ENCODE results near the gene ENO1.
"Not testable (repeated sequence)": the region's sequence is repeated elsewhere in the genome, so short reads cannot be mapped to it uniquely, and the experiment has no call there.

ENO1 gene

DNA sequence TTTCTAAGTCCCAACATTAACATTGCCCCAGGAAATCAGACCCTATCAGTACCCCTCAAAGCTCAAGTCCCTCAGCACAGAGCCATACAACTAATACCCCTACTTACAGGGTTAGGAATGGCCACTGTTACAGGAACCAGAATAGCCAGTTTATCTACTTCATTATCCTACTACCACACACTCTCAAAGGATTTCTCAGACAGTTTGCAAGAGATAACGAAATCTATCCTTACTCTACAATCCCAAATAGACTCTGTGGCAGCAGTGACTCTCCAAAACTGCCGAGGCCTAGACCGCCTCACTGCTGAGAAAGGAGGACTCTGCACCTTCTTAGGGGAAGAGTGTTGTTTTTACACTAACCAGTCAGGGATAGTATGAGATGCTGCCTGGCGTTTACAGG is 19.0 kb upstream of the ENO1 start:
- no CpG with 5 or more reads among the region's 4 CpGs for WGBS (ENCODE audit: insufficient coverage, insufficient read length)
- H3K4me3 ChIP-seq (ENCODE audit: low read length); H3K27ac ChIP-seq (ENCODE audit: low read length); H3K4me1 ChIP-seq (ENCODE audit: control insufficient read depth, insufficient read depth, low read length); H3K9me3 ChIP-seq (ENCODE audit: control insufficient read depth, insufficient read depth, low read length); DNase-seq (ENCODE audit: low read depth, low spot score); H3K27me3 ChIP-seq (ENCODE audit: control insufficient read depth, insufficient read depth, low read length); H3K36me3 ChIP-seq (ENCODE audit: control insufficient read depth, insufficient read depth, low read length): not testable (repeated sequence)

DNA sequence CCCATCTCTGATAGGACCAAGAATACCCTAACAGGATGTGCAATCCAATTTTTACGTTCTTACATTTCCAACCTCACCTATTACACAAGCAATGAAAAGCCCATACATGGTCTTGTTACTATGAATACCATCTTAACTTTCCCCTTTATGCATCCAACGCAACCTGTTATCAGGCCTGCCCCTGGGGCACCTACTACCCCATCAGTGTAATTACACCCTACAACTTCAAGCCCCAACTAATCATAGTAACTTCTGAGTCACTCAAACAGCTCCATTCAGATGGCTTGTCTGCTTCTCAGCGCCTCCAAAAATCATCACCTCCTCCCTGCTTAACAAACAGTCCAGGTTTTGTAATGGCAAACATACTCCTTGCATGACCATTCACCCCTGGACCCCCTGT is 18.3 kb upstream of the ENO1 start:
- no CpG with 5 or more reads among the region's 3 CpGs for WGBS (ENCODE audit: insufficient coverage, insufficient read length)
- H3K27me3 ChIP-seq (ENCODE audit: control insufficient read depth, insufficient read depth, low read length); DNase-seq (ENCODE audit: low read depth, low spot score); H3K27ac ChIP-seq (ENCODE audit: low read length); H3K36me3 ChIP-seq (ENCODE audit: control insufficient read depth, insufficient read depth, low read length); H3K4me1 ChIP-seq (ENCODE audit: control insufficient read depth, insufficient read depth, low read length); H3K9me3 ChIP-seq (ENCODE audit: control insufficient read depth, insufficient read depth, low read length); H3K4me3 ChIP-seq (ENCODE audit: low read length): not testable (repeated sequence)

- Histone ChIP-seq H3K4me1 (ENCODE audit: control insufficient read depth, insufficient read depth, low read length) (no peaks in the 10 kb centered on the region), H3K4me3 (ENCODE audit: low read length) (no peak overlapping the region), H3K27ac (ENCODE audit: low read length) (no peak overlapping the region), H3K9me3 (ENCODE audit: control insufficient read depth, insufficient read depth, low read length) (no peaks in the 10 kb centered on the region), H3K27me3 (ENCODE audit: control insufficient read depth, insufficient read depth, low read length) (no peaks in the 10 kb centered on the region), H3K36me3 (ENCODE audit: control insufficient read depth, insufficient read depth, low read length) (no peaks in the 10 kb centered on the region)
- no peak for DNase-seq (ENCODE audit: low read depth, low spot score)
- no CpG with 5 or more reads among the region's 6 CpGs for WGBS (ENCODE audit: insufficient coverage, insufficient read length)
These were observed 13.5 kb upstream of the ENO1 start for GRCh38 chr1:8892026-8892425.

- WGBS (ENCODE audit: insufficient coverage, insufficient read length) = no CpG with 5 or more reads among the region's 3 CpGs
- DNase-seq (ENCODE audit: low read depth, low spot score) = no peak
- Histone ChIP-seq H3K4me1 (ENCODE audit: control insufficient read depth, insufficient read depth, low read length) (no peaks in the 10 kb centered on the region), H3K9me3 (ENCODE audit: control insufficient read depth, insufficient read depth, low read length) (no peaks in the 10 kb centered on the region), H3K36me3 (ENCODE audit: control insufficient read depth, insufficient read depth, low read length) (no peaks in the 10 kb centered on the region), H3K27ac (ENCODE audit: low read length) (no peak overlapping the region), H3K4me3 (ENCODE audit: low read length) (no peak overlapping the region), H3K27me3 (ENCODE audit: control insufficient read depth, insufficient read depth, low read length) (no peaks in the 10 kb centered on the region)
These were observed 12.9 kb upstream of the ENO1 start for GRCh38 chr1:8891401-8891800.

DNA sequence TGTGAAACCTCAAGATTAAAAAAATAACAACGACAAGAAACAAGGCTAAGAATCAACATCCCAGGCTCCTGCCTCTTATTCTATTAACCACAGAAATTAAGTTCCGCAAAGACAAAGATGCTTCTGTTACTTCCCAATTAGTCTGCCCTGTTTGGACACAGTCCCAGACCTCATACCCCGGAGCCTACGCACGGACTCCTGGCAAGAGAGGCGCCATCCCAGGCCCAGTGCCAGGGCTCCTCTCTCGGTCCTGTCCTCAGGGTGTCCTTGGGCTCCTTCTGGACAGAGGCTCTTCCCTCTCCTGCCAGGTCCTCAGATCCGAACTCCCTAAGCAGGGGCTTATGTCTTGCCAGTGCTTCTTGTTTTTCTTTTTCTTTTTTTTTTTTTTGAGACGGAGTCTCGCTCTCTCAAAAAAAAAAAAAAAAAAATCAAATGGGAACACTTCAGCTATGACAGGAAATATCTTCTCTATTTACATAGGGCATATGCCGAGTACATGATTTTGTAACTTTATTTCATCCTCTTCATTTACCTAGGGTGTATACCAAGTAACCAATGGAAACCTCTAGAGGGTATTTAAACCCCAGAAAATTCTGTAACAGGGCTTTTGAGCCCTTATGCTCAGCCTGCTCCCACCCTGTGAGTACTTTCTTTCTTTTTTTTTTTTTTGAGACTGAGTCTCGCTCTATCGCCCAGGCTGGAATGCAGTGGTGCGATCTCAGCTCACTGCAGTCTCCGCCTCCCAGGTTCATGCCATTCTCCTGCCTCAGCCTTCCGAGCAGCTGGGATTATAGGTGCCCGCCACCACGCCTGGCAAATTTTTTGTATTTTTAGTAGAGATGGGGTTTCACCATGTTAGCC is 11.7 kb upstream of the ENO1 start:
- Histone ChIP-seq H3K4me3 (ENCODE audit: low read length) (no peak overlapping the region), H3K27ac (ENCODE audit: low read length) (no peak overlapping the region), H3K9me3 (ENCODE audit: control insufficient read depth, insufficient read depth, low read length) (no peaks in the 10 kb centered on the region), H3K36me3 (ENCODE audit: control insufficient read depth, insufficient read depth, low read length) (no peaks in the 10 kb centered on the region), H3K4me1 (ENCODE audit: control insufficient read depth, insufficient read depth, low read length) (no peaks in the 10 kb centered on the region), H3K27me3 (ENCODE audit: control insufficient read depth, insufficient read depth, low read length) (no peaks in the 10 kb centered on the region)
- DNase-seq (ENCODE audit: low read depth, low spot score) = no peak
- WGBS (ENCODE audit: insufficient coverage, insufficient read length) = no CpG with 5 or more reads among the region's 18 CpGs

DNA sequence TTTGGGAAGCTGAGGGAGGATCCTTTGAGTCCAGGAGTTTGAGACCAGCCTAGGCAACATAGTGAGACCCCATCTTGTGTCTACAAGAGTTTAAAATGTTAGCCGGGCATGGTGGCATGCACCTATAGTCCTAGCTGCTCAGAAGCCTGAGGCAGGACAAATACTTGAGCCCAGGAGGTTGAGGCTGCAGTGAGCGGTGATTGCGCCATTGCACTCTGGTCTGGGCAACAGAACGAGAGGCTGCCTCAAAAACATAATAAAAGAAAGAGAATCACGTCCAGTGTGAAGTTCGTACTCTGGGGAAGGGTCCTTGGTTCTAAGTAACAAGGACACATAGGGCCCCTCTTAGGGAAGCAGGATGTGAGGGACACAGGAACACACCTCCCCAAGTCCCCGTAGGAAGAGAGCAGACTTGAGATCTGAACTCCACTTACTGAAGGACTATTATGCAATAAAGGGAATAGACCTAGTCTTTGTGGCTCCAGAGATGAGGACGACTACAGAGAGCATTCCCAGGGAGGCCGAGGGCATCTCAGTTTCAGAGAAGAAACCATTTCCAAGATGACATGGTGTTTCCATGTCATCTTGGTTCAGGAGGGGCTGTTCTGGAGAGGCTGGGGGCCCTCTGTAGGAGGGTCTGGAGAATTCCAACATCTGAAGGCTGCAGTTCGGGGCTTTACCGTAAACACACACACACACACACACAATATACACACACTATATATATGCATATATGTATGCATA is 10.8 kb upstream of the ENO1 start:
- Histone ChIP-seq H3K27me3 (ENCODE audit: control insufficient read depth, insufficient read depth, low read length) (no peaks in the 10 kb centered on the region), H3K4me1 (ENCODE audit: control insufficient read depth, insufficient read depth, low read length) (no peaks in the 10 kb centered on the region), H3K4me3 (ENCODE audit: low read length) (no peak overlapping the region), H3K27ac (ENCODE audit: low read length) (no peak overlapping the region), H3K9me3 (ENCODE audit: control insufficient read depth, insufficient read depth, low read length) (no peaks in the 10 kb centered on the region), H3K36me3 (ENCODE audit: control insufficient read depth, insufficient read depth, low read length) (no peaks in the 10 kb centered on the region)
- no CpG with 5 or more reads among the region's 11 CpGs for WGBS (ENCODE audit: insufficient coverage, insufficient read length)
- DNase-seq (ENCODE audit: low read depth, low spot score) = no peak

- no peak for DNase-seq (ENCODE audit: low read depth, low spot score)
- no CpG with 5 or more reads among the region's 2 CpGs for WGBS (ENCODE audit: insufficient coverage, insufficient read length)
- Histone ChIP-seq H3K36me3 (ENCODE audit: control insufficient read depth, insufficient read depth, low read length) (no peaks in the 10 kb centered on the region), H3K4me3 (ENCODE audit: low read length) (no peak overlapping the region), H3K4me1 (ENCODE audit: control insufficient read depth, insufficient read depth, low read length) (no peaks in the 10 kb centered on the region), H3K9me3 (ENCODE audit: control insufficient read depth, insufficient read depth, low read length) (no peaks in the 10 kb centered on the region), H3K27ac (ENCODE audit: low read length) (no peak overlapping the region), H3K27me3 (ENCODE audit: control insufficient read depth, insufficient read depth, low read length) (no peaks in the 10 kb centered on the region)
These were observed 8.1 kb upstream of the ENO1 start for GRCh38 chr1:8886589-8886988.

DNA sequence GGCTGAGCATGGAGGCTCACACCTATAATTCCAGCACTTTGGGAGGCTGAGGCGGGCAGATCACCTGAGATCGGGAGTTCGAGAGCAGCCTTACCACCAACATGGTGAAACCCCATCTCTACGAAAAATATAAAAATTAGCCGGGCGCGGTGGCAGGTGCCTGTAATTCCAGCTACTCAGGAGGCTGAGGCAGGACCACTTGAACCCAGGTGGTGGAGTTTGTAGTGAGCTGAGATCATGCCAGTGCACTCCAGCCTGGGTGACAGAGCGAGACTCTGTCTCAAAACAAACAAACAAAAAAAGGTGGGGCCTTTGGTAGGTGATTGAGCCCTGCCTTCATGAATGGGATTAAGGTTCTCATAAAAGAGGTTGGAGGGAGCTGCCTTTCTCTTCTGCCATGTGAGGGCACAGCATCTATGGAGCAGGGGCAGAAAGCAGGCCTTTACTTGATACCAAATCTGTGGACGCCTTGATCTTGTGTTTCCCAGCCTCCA is 7.6 kb upstream of the ENO1 start:
- not testable (repeated sequence) for H3K9me3 ChIP-seq (ENCODE audit: control insufficient read depth, insufficient read depth, low read length); DNase-seq (ENCODE audit: low read depth, low spot score); H3K4me3 ChIP-seq (ENCODE audit: low read length); H3K27me3 ChIP-seq (ENCODE audit: control insufficient read depth, insufficient read depth, low read length); H3K4me1 ChIP-seq (ENCODE audit: control insufficient read depth, insufficient read depth, low read length); H3K27ac ChIP-seq (ENCODE audit: low read length); H3K36me3 ChIP-seq (ENCODE audit: control insufficient read depth, insufficient read depth, low read length)
- WGBS (ENCODE audit: insufficient coverage, insufficient read length) = no CpG with 5 or more reads among the region's 9 CpGs

DNA sequence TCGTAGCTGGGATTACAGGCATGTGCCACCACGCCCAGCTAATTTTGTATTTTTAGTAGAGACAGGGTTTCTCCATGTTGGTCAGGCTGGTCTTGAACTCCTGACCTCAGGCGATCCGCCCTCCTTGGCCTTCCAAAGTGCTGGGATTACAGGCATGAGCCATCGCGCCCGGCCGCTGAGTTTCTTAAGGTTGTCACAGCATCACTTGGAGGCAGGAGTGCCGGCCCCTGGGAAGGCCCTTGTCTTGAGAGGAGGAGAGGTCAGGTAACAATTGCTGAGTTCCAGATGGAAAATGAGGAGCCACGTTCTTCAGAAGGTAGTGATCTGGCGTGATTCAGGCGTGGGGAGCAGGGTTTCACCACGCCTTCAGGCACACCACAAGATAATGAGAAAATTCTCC is 5.6 kb upstream of the ENO1 start:
- WGBS (ENCODE audit: insufficient coverage, insufficient read length) = no CpG with 5 or more reads among the region's 13 CpGs
- not testable (repeated sequence) for H3K36me3 ChIP-seq (ENCODE audit: control insufficient read depth, insufficient read depth, low read length); H3K4me1 ChIP-seq (ENCODE audit: control insufficient read depth, insufficient read depth, low read length); H3K27ac ChIP-seq (ENCODE audit: low read length); DNase-seq (ENCODE audit: low read depth, low spot score); H3K9me3 ChIP-seq (ENCODE audit: control insufficient read depth, insufficient read depth, low read length); H3K4me3 ChIP-seq (ENCODE audit: low read length); H3K27me3 ChIP-seq (ENCODE audit: control insufficient read depth, insufficient read depth, low read length)

- no peak for DNase-seq (ENCODE audit: low read depth, low spot score)
- no peak overlapping the region for H3K27ac ChIP-seq (ENCODE audit: low read length)
- peaks cover 2% of the 10 kb centered on the region; the same call in 1 of the 2 replicates for H3K4me1 ChIP-seq (ENCODE audit: control insufficient read depth, insufficient read depth, low read length)
- no peaks in the 10 kb centered on the region for H3K27me3 ChIP-seq (ENCODE audit: control insufficient read depth, insufficient read depth, low read length)
- H3K36me3 ChIP-seq (ENCODE audit: control insufficient read depth, insufficient read depth, low read length) = no peaks in the 10 kb centered on the region
- H3K9me3 ChIP-seq (ENCODE audit: control insufficient read depth, insufficient read depth, low read length) = no peaks in the 10 kb centered on the region
- WGBS (ENCODE audit: insufficient coverage, insufficient read length) = no CpG with 5 or more reads among the region's 3 CpGs
- no peak overlapping the region for H3K4me3 ChIP-seq (ENCODE audit: low read length)
These were observed 5.0 kb upstream of the ENO1 start for GRCh38 chr1:8883491-8883890.
